ENCODE data around the gene GSTM1. TPM values are rescaled to one million over a fixed set of nuclear protein-coding genes. Genes with fewer than 3 reads are reported as not detected.

GSTM1 gene
- total and polyA plus RNA-seq, 2 donors (not counting 1 experiment from before 2014, with no cell fraction given) = 30.5 to 40.0 TPM

DNA sequence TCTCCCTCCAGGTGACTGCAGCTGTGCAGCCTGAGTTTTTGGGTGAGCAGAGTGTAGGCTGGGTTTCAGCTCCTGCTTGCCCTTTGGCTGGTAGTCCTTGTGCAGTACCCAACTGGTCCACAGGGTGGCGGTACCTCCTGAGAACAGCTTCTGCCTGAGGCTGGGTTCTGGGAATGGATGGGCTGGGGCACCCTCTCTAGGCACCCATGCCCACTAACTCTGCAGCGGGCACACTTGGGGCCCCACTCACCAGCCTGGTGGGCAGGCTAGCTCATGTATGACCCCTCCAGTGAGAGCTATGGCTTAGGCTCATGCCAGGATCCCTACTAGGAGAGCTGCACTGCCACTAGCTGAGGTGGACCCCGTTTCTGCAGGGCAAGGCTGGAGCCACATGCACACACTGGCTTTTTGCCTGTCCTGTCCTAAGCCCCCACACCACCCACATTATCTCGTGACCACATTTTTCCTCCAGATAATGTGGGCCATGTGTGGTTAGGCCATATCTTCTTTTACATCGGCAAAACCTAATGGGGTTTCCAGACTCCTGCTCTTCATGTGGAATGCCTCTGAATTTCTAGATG is 47.2 kb upstream of the GSTM1 start:
- CTCF ChIA-PET = interaction anchor here (0.6 to 16.5 kb wide), 57 partner anchors 10 to 465 kb away, joined by 3 to 276 read pairs (median 4); partner anchors contain the start of genes AHCYL1, AMPD2, ATXN7L2 and GNAI3
- peaks cover 4 to 14% of the 10 kb centered on the region in 2 donors for H3K4me1 ChIP-seq (ENCODE audit: control insufficient read depth in 2 of 2, insufficient read depth in 2 of 2, low read length in 2 of 2)
- H4K20me1 ChIP-seq (ENCODE audit: control insufficient read depth, insufficient read depth, low read length, poor library complexity, severe bottlenecking) = no peaks in the 10 kb centered on the region
- H3K4me3 ChIP-seq (ENCODE audit: control extremely low read depth in 1 of 5, extremely low read depth in 1 of 5, insufficient read depth in 1 of 5, low read depth in 2 of 5, low read length in 4 of 5) = no peak overlapping the region
- peaks cover 0 to 2% (median 0%) of the 10 kb centered on the region in 4 experiments for H3K27me3 ChIP-seq (replicated peaks in 1 of 4; ENCODE audit: control extremely low read depth in 1 of 4, control insufficient read depth in 3 of 4, insufficient read depth in 4 of 4, low read length in 3 of 4)
- TF ChIP-seq CTCF (IDR thresholded peaks at IDR 0.05) = peak; percentile 96
- TF ChIP-seq EZH2 (IDR thresholded peaks at IDR 0.05; ENCODE audit: borderline replicate concordance, insufficient read depth, low read depth, low read length, poor library complexity, severe bottlenecking) = no peak
- DNase-seq = peak; percentile 87
- intact Hi-C loops (cut with micrococcal nuclease) = loop anchor here (1.0 kb wide), 2 partner anchors 94 to 371 kb away; no protein-coding TSS in a partner anchor
- no peaks in the 10 kb centered on the region for H3K79me2 ChIP-seq (ENCODE audit: control insufficient read depth, insufficient read depth, low read length)
- Mint-ChIP-seq H3K4me3 (no peak overlapping the region), H3K9me3 (ENCODE audit: insufficient read depth) (no peaks in the 10 kb centered on the region), H3K27ac (no peak overlapping the region), H3K4me1 (peaks cover 13% of the 10 kb centered on the region), H3K27me3 (peaks cover 4% of the 10 kb centered on the region)
- no peaks in the 10 kb centered on the region for H3K36me3 ChIP-seq (replicated peaks in 1 of 2; ENCODE audit: control extremely low read depth in 1 of 2, control insufficient read depth in 1 of 2, extremely low read depth in 1 of 2, insufficient read depth in 2 of 2, low read length in 1 of 2)
- POLR2A ChIA-PET = interaction anchor here (0.6 to 1.5 kb wide), 3 partner anchors 92 to 371 kb away, joined by 3 to 8 read pairs (median 6); partner anchors contain the start of gene GNAI3
- H3K27ac ChIP-seq (ENCODE audit: low read length in 2 of 2) = no peak overlapping the region
- WGBS (ENCODE audit: insufficient coverage) = 21% methylated on average over 5 of the region's 5 CpGs
- no peak overlapping the region for H3K9ac ChIP-seq (ENCODE audit: low read length)
- H3K4me2 ChIP-seq (replicated peaks; ENCODE audit: low read depth, low read length, poor library complexity, severe bottlenecking) = no peak overlapping the region
- ATAC-seq (ENCODE audit: low read depth) = peak; percentile 84
- H2AFZ ChIP-seq (ENCODE audit: insufficient read depth, low read depth, low read length, poor library complexity, severe bottlenecking) = peak overlapping the region; percentile 1
- H3K9me3 ChIP-seq (ENCODE audit: control extremely low read depth in 1 of 3, control insufficient read depth in 2 of 3, insufficient read depth in 1 of 3, low read length in 2 of 3) = no peaks in the 10 kb centered on the region
